ENCODE results near the gene SELENOO. TPM values are rescaled to one million over a fixed set of nuclear protein-coding genes. Genes with fewer than 3 reads are reported as not detected.

The SELENOO gene
- total RNA-seq, 1 experiment from 2014 or later = 19.0 TPM

DNA sequence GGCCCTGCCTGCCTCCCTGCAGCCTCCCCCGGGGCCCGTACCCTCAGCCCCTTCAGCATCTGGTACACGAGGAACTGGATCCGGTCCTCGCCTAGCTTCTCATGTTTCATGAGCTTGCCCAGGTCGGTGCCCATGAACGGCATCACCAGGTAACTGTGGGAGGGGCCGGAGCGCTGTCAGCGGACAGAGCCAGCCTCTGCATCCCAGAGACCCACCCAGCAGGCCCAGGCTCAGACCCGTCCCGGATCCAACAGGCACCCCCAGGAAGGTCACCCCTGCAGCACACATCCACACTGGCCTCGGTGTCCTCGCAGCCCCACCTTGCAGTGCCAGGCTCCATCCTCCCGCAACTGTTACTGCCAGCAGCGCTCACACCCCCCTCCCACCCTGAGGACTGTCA lies 56.2 kb downstream of the SELENOO start:
- H3K4ac ChIP-seq (ENCODE audit: low read depth, low read length) = no peak overlapping the region
- no peaks in the 10 kb centered on the region for H4K20me1 ChIP-seq (ENCODE audit: control insufficient read depth, insufficient read depth, insufficient read length)
- H3K9me3 ChIP-seq (ENCODE audit: control insufficient read depth, low read depth, low read length) = no peaks in the 10 kb centered on the region
- no peaks in the 10 kb centered on the region for H3K79me1 ChIP-seq (ENCODE audit: insufficient read depth, low read depth, low read length, poor library complexity, severe bottlenecking)
- no CpG with 5 or more reads among the region's 16 CpGs for WGBS (ENCODE audit: extremely low coverage, insufficient read length, low lambda C conversion rate)
- H4K91ac ChIP-seq (ENCODE audit: insufficient read length, low read depth, low read length) = no peak overlapping the region
- no peak overlapping the region for H2BK5ac ChIP-seq (ENCODE audit: insufficient read length, low read length)
- no peak overlapping the region for H3T11ph ChIP-seq (ENCODE audit: low read length)
- peaks cover 16% of the 10 kb centered on the region for H3K27me3 Mint-ChIP-seq (ENCODE audit: low read depth)
- H3K27ac Mint-ChIP-seq = no peak overlapping the region
- no peak overlapping the region for H3K18ac ChIP-seq (ENCODE audit: insufficient read length, low read depth, low read length)
- H3K79me2 ChIP-seq (ENCODE audit: insufficient read depth, low read length) = no peaks in the 10 kb centered on the region
- DNase-seq = no peak
- no peaks in the 10 kb centered on the region for H3K4me1 ChIP-seq (ENCODE audit: insufficient read depth, low read length)
- peaks cover 8% of the 10 kb centered on the region for H3K23me2 ChIP-seq (ENCODE audit: insufficient read length, low read depth, low read length, poor library complexity, severe bottlenecking)
- no peaks in the 10 kb centered on the region for H3K27me3 ChIP-seq (ENCODE audit: insufficient read depth, low read length)
- H2AK5ac ChIP-seq (ENCODE audit: insufficient read length, low read length) = no peak overlapping the region
- no peak overlapping the region for H3K4me3 Mint-ChIP-seq
- H3K23ac ChIP-seq (ENCODE audit: insufficient read length, low read depth, low read length) = no peak overlapping the region
- peaks cover 0 to 3% (median 0%) of the 10 kb centered on the region in 3 experiments; a peak in 2 of 7 replicates for H3K36me3 Mint-ChIP-seq (ENCODE audit: insufficient read depth in 1 of 3, low read depth in 3 of 3)
- no peak overlapping the region for H2BK12ac ChIP-seq (ENCODE audit: insufficient read length, low read depth, low read length)
- H4K5ac ChIP-seq (ENCODE audit: insufficient read length, low read depth, low read length) = no peak overlapping the region
- no peak overlapping the region for H2AFZ ChIP-seq (ENCODE audit: low read length)
- no peak overlapping the region; the same call in 1 of the 2 replicates for H3K14ac ChIP-seq (ENCODE audit: insufficient read depth, low read length)
- no peak overlapping the region for H2BK20ac ChIP-seq (ENCODE audit: low read depth, low read length, poor library complexity, severe bottlenecking)
- H4K8ac ChIP-seq (replicated peaks; ENCODE audit: insufficient read length, low read depth, low read length) = no peak overlapping the region
- no peak overlapping the region for H3K9ac ChIP-seq (ENCODE audit: extremely low read depth, insufficient read length, low read length)
- TF ChIP-seq, protein P1, sequence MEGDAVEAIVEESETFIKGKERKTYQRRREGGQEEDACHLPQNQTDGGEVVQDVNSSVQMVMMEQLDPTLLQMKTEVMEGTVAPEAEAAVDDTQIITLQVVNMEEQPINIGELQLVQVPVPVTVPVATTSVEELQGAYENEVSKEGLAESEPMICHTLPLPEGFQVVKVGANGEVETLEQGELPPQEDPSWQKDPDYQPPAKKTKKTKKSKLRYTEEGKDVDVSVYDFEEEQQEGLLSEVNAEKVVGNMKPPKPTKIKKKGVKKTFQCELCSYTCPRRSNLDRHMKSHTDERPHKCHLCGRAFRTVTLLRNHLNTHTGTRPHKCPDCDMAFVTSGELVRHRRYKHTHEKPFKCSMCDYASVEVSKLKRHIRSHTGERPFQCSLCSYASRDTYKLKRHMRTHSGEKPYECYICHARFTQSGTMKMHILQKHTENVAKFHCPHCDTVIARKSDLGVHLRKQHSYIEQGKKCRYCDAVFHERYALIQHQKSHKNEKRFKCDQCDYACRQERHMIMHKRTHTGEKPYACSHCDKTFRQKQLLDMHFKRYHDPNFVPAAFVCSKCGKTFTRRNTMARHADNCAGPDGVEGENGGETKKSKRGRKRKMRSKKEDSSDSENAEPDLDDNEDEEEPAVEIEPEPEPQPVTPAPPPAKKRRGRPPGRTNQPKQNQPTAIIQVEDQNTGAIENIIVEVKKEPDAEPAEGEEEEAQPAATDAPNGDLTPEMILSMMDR (conservative IDR thresholded peaks at IDR 0.05) = no peak
- H3K9me3 Mint-ChIP-seq = no peaks in the 10 kb centered on the region; a peak in 1 of 5 replicates
- H3K4me1 Mint-ChIP-seq = peaks cover 1 to 4% of the 10 kb centered on the region in 2 experiments
- H3K27ac ChIP-seq (ENCODE audit: insufficient read length, low read depth, low read length) = no peak overlapping the region
- no peak overlapping the region for H2BK15ac ChIP-seq (ENCODE audit: low read depth, low read length)
- no peak overlapping the region for H3K56ac ChIP-seq (ENCODE audit: insufficient read length, low read depth, low read length)
- H2BK120ac ChIP-seq (ENCODE audit: low read depth, low read length, poor library complexity, severe bottlenecking) = no peak overlapping the region
- H3K4me2 ChIP-seq (ENCODE audit: insufficient read depth, insufficient read length, low read length) = no peak overlapping the region

Data from H9 (cell line).